Neutrophil (primary cell): ENCODE data around the gene ACTG1.

ENCODE experiments used
- H3K27ac ChIP-seq: fragments of 200-600 bp; sonication (generic); 2 replicates; pipeline ENCODE4 v1.5.1; 2016; ENCODE audit warnings: mild to moderate bottlenecking, moderate library complexity
- H3K27me3 ChIP-seq: fragments of 200-600 bp; sonication (generic); 2 replicates; pipeline ENCODE4 v1.6.0; 2016; ENCODE audit warnings: mild to moderate bottlenecking
- H3K36me3 ChIP-seq: fragments of 200-600 bp; sonication (generic); 2 replicates; pipeline ENCODE4 v1.5.1; 2017
- H3K4me1 ChIP-seq, 2 experiments: fragments of 200-600 bp in 1 of 2; sonication (generic) in 1 of 2; 1 replicate in 1 of 2; 2 replicates in 1 of 2; pipeline versions ENCODE4 v1.5.1 to v1.6.1; 2013 to 2016; ENCODE audit warnings: low read depth in 1 of 2, low read length in 1 of 2, mild to moderate bottlenecking in 1 of 2, moderate library complexity in 1 of 2; ENCODE audit not compliant: control insufficient read depth in 1 of 2, insufficient read depth in 1 of 2
- H3K4me3 ChIP-seq, 2 experiments: fragments of 200-600 bp in 1 of 2; sonication (generic) in 1 of 2; 1 replicate in 1 of 2; 2 replicates in 1 of 2; pipeline ENCODE4 v1.5.1; 2013 to 2016; ENCODE audit warnings: low read depth in 1 of 2, low read length in 1 of 2, mild to moderate bottlenecking in 1 of 2, moderate library complexity in 1 of 2
- H3K9me3 ChIP-seq: fragments of 200-600 bp; sonication (generic); 2 replicates; pipeline ENCODE4 v1.5.1; 2016
- TF ChIP-seq, protein P1 (sequence below): fragments of 200-600 bp; sonication (generic); IDR thresholded peaks from 2 replicates; pipeline ENCODE4 v1.5.1; 2016; ENCODE audit warnings: antibody characterized with exemption

The ACTG1 gene

DNA sequence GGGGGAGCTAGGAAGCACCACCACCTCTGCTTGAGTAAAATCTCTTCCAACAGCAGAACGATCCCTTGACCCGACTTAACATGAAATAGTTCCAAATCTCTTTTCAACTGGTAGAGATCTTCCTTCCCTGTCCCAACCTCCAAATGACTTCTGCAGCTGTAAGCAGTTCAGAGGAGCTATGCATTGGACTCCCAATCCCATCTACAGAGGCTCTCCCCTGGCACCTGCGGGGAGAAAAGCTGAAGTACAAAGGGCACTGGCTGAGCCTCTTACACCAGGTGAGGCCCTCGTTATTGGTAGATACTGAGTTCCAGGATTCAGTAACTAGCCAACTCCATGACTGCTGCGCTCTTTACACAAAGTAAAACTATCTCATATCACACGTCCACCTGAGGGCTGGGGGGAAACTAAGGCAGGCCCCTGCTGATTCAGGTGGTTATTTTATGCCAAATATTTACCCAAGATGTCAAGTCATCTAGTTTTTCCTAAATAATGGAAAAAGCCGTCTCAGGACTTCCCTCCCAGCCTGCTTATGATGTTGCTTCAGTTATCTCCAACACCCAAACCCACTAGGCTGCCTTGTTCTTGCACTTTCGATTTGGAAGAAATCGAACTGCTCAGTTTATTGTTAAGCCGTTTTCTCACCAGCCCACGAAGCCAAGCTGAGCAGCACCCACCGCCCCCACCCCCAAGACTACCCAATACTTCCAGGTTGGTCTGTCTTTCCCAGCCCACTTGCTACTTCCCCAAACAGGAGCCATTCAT is 3.2 kb downstream of the ACTG1 start:
- TF ChIP-seq, protein P1, sequence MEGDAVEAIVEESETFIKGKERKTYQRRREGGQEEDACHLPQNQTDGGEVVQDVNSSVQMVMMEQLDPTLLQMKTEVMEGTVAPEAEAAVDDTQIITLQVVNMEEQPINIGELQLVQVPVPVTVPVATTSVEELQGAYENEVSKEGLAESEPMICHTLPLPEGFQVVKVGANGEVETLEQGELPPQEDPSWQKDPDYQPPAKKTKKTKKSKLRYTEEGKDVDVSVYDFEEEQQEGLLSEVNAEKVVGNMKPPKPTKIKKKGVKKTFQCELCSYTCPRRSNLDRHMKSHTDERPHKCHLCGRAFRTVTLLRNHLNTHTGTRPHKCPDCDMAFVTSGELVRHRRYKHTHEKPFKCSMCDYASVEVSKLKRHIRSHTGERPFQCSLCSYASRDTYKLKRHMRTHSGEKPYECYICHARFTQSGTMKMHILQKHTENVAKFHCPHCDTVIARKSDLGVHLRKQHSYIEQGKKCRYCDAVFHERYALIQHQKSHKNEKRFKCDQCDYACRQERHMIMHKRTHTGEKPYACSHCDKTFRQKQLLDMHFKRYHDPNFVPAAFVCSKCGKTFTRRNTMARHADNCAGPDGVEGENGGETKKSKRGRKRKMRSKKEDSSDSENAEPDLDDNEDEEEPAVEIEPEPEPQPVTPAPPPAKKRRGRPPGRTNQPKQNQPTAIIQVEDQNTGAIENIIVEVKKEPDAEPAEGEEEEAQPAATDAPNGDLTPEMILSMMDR = no peak
- H3K9me3 ChIP-seq = no peaks in the 10 kb centered on the region
- peak overlapping the region; percentile 88 to 100 for H3K4me3 ChIP-seq
- peak overlapping the region; percentile 95 for H3K27ac ChIP-seq
- H3K36me3 ChIP-seq = peaks cover 41% of the 10 kb centered on the region
- H3K27me3 ChIP-seq = peaks cover 5% of the 10 kb centered on the region
- peaks cover 40 to 51% of the 10 kb centered on the region in 2 experiments for H3K4me1 ChIP-seq

DNA sequence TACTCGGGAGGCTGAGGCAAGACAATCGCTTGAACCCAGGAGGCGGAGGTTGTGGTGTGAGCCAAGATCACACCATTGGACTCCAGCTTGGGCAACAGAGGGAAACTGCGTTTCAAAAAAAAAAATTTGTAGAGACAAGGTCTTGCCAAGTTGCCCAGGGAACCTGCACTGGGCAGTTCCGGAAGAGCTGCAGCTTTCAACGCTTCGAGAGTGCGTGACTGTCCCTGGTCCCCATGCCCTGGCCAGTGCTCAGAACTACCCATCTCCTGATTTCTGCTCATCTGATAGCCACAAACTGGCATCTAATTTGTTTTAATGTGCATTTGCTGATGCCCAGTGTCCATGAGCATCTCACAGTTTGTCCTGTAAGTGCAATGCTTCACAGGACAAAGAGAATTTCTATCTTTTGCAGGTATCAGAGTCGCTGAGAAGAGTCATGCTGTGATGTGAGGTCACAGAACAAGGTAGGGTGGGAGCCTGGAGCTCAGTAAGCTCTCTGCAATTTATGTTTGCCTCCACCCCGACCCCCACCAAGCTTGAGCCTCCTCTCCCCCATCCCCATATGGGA is 3.9 kb downstream of the ACTG1 start:
- peaks cover 34 to 45% of the 10 kb centered on the region in 2 experiments for H3K4me1 ChIP-seq
- no peaks in the 10 kb centered on the region for H3K9me3 ChIP-seq
- peaks cover 41% of the 10 kb centered on the region for H3K36me3 ChIP-seq
- peaks cover 6% of the 10 kb centered on the region for H3K27me3 ChIP-seq
- peak overlapping the region; percentile 95 for H3K27ac ChIP-seq
- TF ChIP-seq, protein P1 = no peak
- H3K4me3 ChIP-seq = peak overlapping the region; percentile 88 to 100

DNA sequence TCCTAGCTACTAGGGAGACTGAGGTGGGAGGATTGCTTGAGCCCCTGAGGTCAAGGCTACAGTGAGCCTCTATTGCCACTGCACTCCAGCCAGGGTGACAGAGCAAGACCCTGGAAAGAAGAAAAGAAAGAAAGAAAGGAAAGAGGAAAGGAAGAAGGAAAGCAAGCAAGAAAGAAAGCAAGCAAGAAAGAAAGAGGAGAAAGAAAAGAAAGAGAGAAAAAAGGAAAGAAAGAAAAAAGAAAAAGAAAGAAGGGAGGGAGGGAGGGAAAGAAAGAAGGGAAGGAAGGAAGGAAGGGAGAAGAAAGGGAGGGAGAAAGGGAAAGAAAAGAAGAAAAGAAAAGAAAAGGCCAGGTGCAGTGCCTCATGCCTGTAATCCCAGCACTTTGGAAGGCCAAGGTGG is 9.0 kb downstream of the ACTG1 start:
- no peak overlapping the region for H3K27ac ChIP-seq
- H3K27me3 ChIP-seq = peaks cover 23% of the 10 kb centered on the region
- TF ChIP-seq, protein P1 = no peak
- H3K9me3 ChIP-seq = no peaks in the 10 kb centered on the region
- peaks cover 2 to 3% of the 10 kb centered on the region in 2 experiments for H3K4me1 ChIP-seq
- H3K4me3 ChIP-seq = no peak overlapping the region
- H3K36me3 ChIP-seq = peaks cover 2% of the 10 kb centered on the region

DNA sequence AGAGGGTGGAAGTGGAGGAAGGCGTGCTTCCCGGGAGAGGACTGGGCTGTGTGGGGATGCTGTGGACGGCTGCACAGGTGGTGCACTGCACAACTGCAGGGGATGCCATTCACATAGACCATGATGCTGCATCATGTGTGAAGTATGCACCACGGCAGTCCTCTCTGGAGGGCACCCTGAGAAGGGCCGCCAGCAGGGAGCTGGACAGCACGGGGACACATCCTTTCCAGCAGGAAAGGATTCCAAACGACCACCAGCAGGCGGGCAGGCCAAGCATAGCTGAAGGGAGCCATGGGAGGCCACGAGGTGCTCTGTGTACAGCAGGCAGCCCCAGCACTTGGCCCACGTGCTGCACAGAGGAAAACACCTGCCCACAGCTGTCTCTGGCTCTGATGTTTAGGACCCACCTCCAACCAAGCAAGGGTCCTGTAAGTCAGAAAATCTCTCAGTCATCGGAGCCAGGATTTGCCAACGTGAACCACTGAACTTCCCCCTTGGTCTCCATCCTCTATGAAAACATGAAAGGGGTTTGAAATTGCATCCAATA is 10.1 kb downstream of the ACTG1 start:
- Histone ChIP-seq H3K4me3 (no peak overlapping the region), H3K27ac (no peak overlapping the region), H3K36me3 (no peaks in the 10 kb centered on the region), H3K9me3 (no peaks in the 10 kb centered on the region), H3K4me1 (no peaks in the 10 kb centered on the region), H3K27me3 (peaks cover 23% of the 10 kb centered on the region)
- TF ChIP-seq, protein P1 = no peak

DNA sequence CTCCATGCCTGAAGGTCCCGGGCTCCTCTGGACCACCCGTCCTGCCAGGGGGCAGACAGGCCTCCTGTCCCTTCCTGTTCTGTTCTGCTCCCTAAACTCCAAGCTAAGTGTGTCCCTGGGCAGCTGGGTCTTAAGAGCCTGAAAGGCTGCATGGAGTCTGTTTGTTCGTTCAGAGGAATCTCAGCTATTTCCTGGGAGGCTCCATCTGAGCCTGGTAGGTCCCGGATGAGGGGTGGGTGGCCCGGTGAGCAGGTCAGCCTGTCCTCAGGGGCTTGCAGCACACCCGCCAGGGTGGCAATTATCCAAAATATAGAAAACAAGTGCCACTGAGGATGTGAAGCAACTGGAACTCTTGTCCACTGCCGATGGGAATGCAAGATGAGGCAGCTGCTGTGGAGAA is 12.6 kb downstream of the ACTG1 start:
- Histone ChIP-seq H3K27ac (no peak overlapping the region), H3K27me3 (peaks cover 41% of the 10 kb centered on the region), H3K9me3 (no peaks in the 10 kb centered on the region), H3K4me1 (no peaks in the 10 kb centered on the region), H3K36me3 (no peaks in the 10 kb centered on the region), H3K4me3 (no peak overlapping the region)
- TF ChIP-seq, protein P1 = no peak
